Left ventricle myocardium inferior (tissue), 1 donor: ENCODE data around the gene TSPAN1. TPM values are rescaled to one million over a fixed set of nuclear protein-coding genes. Genes with fewer than 3 reads are reported as not detected.

Experiments
- DNase-seq: peaks from one replicate; pipeline ENCODE4 v3.0.0-alpha.2; 2020
- H3K27ac ChIP-seq: fragments of 200-600 bp; replicated peaks from 2 replicates; pipeline ENCODE4 v1.8.0; 2021
- H3K27me3 ChIP-seq: fragments of 200-600 bp; 2 replicates; pipeline ENCODE4 v1.8.0; 2021; ENCODE audit warnings: low read depth
- H3K36me3 ChIP-seq: fragments of 200-600 bp; 2 replicates; pipeline ENCODE4 v1.8.0; 2021
- H3K4me1 ChIP-seq: fragments of 200-600 bp; 2 replicates; pipeline ENCODE4 v1.8.0; 2021
- H3K4me3 ChIP-seq: fragments of 200-600 bp; 2 replicates; pipeline ENCODE4 v1.8.0; 2021; ENCODE audit warnings: mild to moderate bottlenecking, moderate library complexity
- H3K9me3 ChIP-seq: fragments of 200-600 bp; replicated peaks from 2 replicates; pipeline ENCODE4 v1.8.0; 2021
- intact Hi-C: fragments of 100-400 bp; cut with micrococcal nuclease; formaldehyde crosslinking; loops from one replicate; pipeline ENCODE4 v1.11.0; 2022
- total RNA-seq: library from RNA; stranded (reverse); fragmentation: NEBNext Ultra II Directional; extraction: Animal tissue kit (Norgen Biotek cat#: 25700); gene quantifications from one replicate; pipeline ENCODE4 v1.2.1, GENCODE V29; 2021
- TF ChIP-seq, protein P1 (sequence below): fragments of 200-600 bp; IDR thresholded peaks from 2 replicates; pipeline ENCODE4 v1.8.0; 2021; ENCODE audit warnings: antibody characterized with exemption, mild to moderate bottlenecking, borderline replicate concordance
- donor health status: DM: no; HTN: yes; CAD: no; lungs with severe emphysema.

The TSPAN1 gene
- total RNA-seq, 1 donor from 2014 or later: 1.4 TPM

- TF ChIP-seq, protein P1, sequence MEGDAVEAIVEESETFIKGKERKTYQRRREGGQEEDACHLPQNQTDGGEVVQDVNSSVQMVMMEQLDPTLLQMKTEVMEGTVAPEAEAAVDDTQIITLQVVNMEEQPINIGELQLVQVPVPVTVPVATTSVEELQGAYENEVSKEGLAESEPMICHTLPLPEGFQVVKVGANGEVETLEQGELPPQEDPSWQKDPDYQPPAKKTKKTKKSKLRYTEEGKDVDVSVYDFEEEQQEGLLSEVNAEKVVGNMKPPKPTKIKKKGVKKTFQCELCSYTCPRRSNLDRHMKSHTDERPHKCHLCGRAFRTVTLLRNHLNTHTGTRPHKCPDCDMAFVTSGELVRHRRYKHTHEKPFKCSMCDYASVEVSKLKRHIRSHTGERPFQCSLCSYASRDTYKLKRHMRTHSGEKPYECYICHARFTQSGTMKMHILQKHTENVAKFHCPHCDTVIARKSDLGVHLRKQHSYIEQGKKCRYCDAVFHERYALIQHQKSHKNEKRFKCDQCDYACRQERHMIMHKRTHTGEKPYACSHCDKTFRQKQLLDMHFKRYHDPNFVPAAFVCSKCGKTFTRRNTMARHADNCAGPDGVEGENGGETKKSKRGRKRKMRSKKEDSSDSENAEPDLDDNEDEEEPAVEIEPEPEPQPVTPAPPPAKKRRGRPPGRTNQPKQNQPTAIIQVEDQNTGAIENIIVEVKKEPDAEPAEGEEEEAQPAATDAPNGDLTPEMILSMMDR: no peak
- H3K36me3 ChIP-seq: no peaks in the 10 kb centered on the region
- H3K27me3 ChIP-seq: no peaks in the 10 kb centered on the region
- peak within 1 kb of the TSS; percentile 80 for H3K27ac ChIP-seq
- peaks cover 70% of the 10 kb centered on the region for H3K4me1 ChIP-seq
- no peaks in the 10 kb centered on the region for H3K9me3 ChIP-seq
- DNase-seq: no peak
- no peak within 1 kb of the TSS for H3K4me3 ChIP-seq
- intact Hi-C loops: no loop called here
Observed at GRCh38 chr1:46176211-46176865, 1.5 kb downstream of the TSPAN1 start, which contains the start of gene P3R3URF. Gene P3R3URF, minus strand, starts transcription at chr1:46176488. Its CDS starts 17 bp downstream, at chr1:46176471.

DNA sequence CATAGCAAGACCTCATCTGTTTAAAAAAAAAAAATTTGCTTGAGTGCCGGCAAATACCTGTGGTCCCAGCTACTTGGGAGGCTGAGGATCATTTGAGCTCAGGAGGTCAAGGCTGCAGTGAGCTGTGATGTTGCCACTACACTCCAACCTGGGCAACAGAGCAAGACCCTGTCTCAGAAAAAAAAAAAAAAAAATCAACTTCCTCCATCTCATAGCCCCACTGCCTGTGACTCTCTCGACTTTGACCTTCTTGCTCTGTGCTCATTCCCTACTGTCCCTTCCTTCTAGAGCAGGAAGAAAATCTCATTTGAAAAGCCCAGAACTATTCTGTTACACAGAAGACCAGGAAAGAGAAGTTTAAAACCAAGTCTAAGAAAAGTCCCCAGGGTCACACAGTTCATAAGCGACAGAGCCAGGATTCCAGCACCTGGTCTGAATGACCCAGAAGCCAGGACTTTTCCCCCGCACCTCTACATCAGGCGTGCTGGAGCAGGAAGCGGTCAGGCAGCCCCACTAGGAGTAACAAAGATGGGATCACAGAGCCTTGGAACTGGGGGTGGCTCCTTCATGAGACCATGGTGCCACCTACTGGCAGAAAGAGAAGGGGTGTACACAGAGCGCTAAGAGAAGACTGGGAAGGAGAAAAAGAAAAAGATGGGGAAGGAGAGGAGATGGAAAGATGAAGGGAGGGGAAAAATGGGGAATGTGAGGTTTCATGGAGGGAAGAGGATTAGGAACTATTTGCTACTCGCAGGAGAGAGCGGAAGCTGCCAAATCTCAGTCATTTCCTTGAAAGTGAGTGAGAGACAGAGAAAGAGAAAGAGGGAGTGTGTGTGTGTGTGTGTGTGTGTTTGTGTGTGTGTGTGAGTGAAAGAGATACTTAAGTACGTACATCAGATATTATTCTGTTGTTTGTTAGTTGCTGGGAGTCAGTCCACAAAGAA is 4.5 kb downstream of the TSPAN1 start:
- Histone ChIP-seq H3K4me3 (no peak overlapping the region), H3K4me1 (peaks cover 58% of the 10 kb centered on the region), H3K36me3 (no peaks in the 10 kb centered on the region), H3K27ac (peak overlapping the region; percentile 43), H3K27me3 (no peaks in the 10 kb centered on the region), H3K9me3 (no peaks in the 10 kb centered on the region)
- intact Hi-C loops: loop anchor here (2.0 kb wide), 1 partner anchor 143 kb away; no protein-coding TSS in a partner anchor
- peak; percentile 63 for DNase-seq
- TF ChIP-seq, protein P1: peak; percentile 97

- Histone ChIP-seq H3K4me1 (peaks cover 53% of the 10 kb centered on the region), H3K9me3 (no peaks in the 10 kb centered on the region), H3K4me3 (no peak overlapping the region), H3K27ac (no peak overlapping the region), H3K27me3 (no peaks in the 10 kb centered on the region), H3K36me3 (no peaks in the 10 kb centered on the region)
- TF ChIP-seq, protein P1: peak; percentile 14
- intact Hi-C loops: no loop called here
- DNase-seq: no peak
Observed at GRCh38 chr1:46180082-46180616, 5.3 kb downstream of the TSPAN1 start.

DNA sequence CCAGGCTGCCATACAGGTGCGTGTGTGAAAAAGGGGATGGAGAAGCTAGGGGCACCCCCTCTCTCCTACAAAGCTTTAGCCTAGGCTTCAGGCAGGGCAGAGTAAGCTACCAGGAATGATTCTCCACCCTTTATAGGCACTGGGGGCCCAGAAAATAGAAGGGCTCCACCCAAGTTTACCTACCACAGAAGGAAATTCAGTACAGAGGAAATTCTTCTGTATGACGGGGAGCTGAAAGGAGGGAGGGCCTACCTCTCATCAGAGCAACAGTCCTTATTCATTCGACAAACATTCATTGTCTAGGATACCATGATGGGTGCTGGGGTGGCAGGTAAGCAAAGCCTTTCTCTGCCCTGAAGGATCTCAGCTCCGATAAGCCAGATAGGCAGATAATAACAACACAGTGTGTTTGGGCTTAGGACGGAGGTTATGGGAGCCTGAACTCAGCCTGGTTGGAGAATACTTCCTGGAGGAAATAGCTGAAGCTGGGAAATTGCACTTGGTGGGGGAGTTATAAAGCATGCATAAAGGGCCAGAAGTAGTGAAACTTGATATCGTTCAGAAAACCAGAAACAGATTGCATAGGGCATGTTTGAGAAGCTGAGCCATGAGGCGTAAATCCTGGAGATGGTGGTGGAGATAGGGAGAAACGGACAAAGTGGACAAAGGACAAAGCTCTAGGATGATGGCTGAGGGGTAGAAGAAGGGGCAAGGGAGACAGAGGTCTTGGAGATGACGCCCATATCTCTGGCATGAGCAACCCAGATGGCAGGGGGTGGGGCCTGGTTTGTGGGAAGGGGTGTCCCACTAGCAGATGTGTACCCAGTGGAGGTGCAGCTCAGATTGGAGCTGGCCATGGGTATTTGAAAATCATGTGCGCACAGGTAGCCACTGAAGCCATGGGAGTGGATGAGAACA is 6.7 kb downstream of the TSPAN1 start:
- no peaks in the 10 kb centered on the region for H3K27me3 ChIP-seq
- H3K27ac ChIP-seq: peak overlapping the region; percentile 45
- H3K36me3 ChIP-seq: no peaks in the 10 kb centered on the region
- intact Hi-C loops: no loop called here
- peaks cover 48% of the 10 kb centered on the region for H3K4me1 ChIP-seq
- TF ChIP-seq, protein P1: no peak
- no peak for DNase-seq
- no peak overlapping the region for H3K4me3 ChIP-seq
- H3K9me3 ChIP-seq: no peaks in the 10 kb centered on the region
